HepG2 (cell line): ENCODE results near the gene SCYGR5. TPM values are rescaled to one million over a fixed set of nuclear protein-coding genes. Genes with fewer than 3 reads are reported as not detected.

ENCODE experiments used
- ATAC-seq: fragments of 200-7000 bp; cut with Tn5 transposase; 3 replicates; pipeline ENCODE4 v1.9.1; 2020; ENCODE audit warnings: mild to moderate bottlenecking, moderate library complexity
- BruUV-seq: library from RNA; stranded (reverse); fragments of 400-500 nt; replicated peaks from 2 replicates; lab custom pipeline; 2021; lab: Mats Ljungman, UMichigan
- CTCF ChIA-PET: fragments of 300-600 bp; formaldehyde crosslinking; extraction: SDS; loops from one replicate; lab custom pipeline; 2021; ENCODE audit warnings: low total read pairs, inconsistent platforms, low intra/inter-chr PET ratio; lab: Yijun Ruan, JAX
- POLR2A ChIA-PET: fragments of 350-600 bp; sonication (Branson Sonifier 250); formaldehyde crosslinking; loops from one replicate; lab custom pipeline; 2020; ENCODE audit warnings: antibody characterized with exemption, inconsistent platforms; lab: Yijun Ruan, JAX
- DNase-seq: peaks from one replicate; pipeline ENCODE4 v3.0.0-alpha.2; 2015; ENCODE audit warnings: low spot score
- FAIRE-seq: peaks from 3 replicates; lab custom pipeline; 2011; peaks lifted over from hg19 to GRCh38; lab: Jason Lieb, UNC
- H2AFZ ChIP-seq: one replicate; pipeline ENCODE4 v1.6.1; 2011; ENCODE audit warnings: low read length, inconsistent platforms
- H3K27ac ChIP-seq: fragments of 300-600 bp; 3 replicates; pipeline ENCODE4 v1.8.0; 2011; ENCODE audit warnings: mixed run types, mild to moderate bottlenecking, mixed read lengths, low read length, inconsistent platforms; ENCODE audit not compliant: insufficient read depth; ENCODE audit errors: extremely low read length
- H3K27me3 ChIP-seq, 2 experiments: fragments of 200-600 bp in 1 of 2; 2 replicates in 1 of 2; 3 replicates in 1 of 2; pipeline versions ENCODE4 v1.6.0 to v1.8.0; 2011; ENCODE audit warnings: low read length in 2 of 2, mild to moderate bottlenecking in 2 of 2, moderate library complexity in 2 of 2, inconsistent platforms in 1 of 2; ENCODE audit not compliant: insufficient read depth in 2 of 2, control insufficient read depth in 1 of 2
- H3K36me3 ChIP-seq, 2 experiments: fragments of 200-600 bp in 1 of 2; replicated peaks in 1 of 2; 2 replicates in 1 of 2; 3 replicates in 1 of 2; pipeline versions ENCODE4 v1.5.1 to v1.8.0; 2011; ENCODE audit warnings: low read length in 2 of 2, inconsistent platforms in 1 of 2; ENCODE audit not compliant: insufficient read depth in 2 of 2, control insufficient read depth in 1 of 2
- H3K4me1 ChIP-seq: 2 replicates; pipeline ENCODE4 v1.5.1; 2012; ENCODE audit warnings: low read length, inconsistent platforms; ENCODE audit not compliant: insufficient read depth
- H3K4me2 ChIP-seq: 2 replicates; pipeline ENCODE4 v1.6.0; 2011; ENCODE audit warnings: low read depth, low read length, inconsistent platforms
- H3K4me3 ChIP-seq, 3 experiments: fragments of 200-600 bp in 1 of 3; sonication (generic), shearing (Covaris generic) in 1 of 3; replicated peaks in 1 of 3; 2 replicates each; pipeline ENCODE4 v1.5.1; 2011 to 2016; ENCODE audit warnings: low read length in 3 of 3, inconsistent platforms in 2 of 3, low read depth in 2 of 3, mild to moderate bottlenecking in 2 of 3, control low read depth in 1 of 3, mixed read lengths in 1 of 3; ENCODE audit not compliant: insufficient read depth in 1 of 3
- H3K79me2 ChIP-seq: one replicate; pipeline ENCODE4 v1.6.1; 2011; ENCODE audit warnings: low read length, inconsistent platforms; ENCODE audit not compliant: insufficient read depth
- H3K9ac ChIP-seq: 2 replicates; pipeline ENCODE4 v1.6.0; 2011; ENCODE audit warnings: mild to moderate bottlenecking, low read depth, low read length, inconsistent platforms; ENCODE audit not compliant: insufficient read depth
- H3K9me3 ChIP-seq: 2 replicates; pipeline ENCODE4 v1.5.1; 2012; ENCODE audit warnings: mild to moderate bottlenecking, low read length
- H4K20me1 ChIP-seq: 2 replicates; pipeline ENCODE4 v1.6.0; 2011; ENCODE audit warnings: inconsistent platforms, mild to moderate bottlenecking, low read length, moderate library complexity; ENCODE audit not compliant: insufficient read depth
- ARHGAP35 ChIP-seq: sonication (generic); formaldehyde crosslinking; IDR thresholded peaks from 2 replicates; pipeline ENCODE4 v1.9.0; 2022; ENCODE audit warnings: mild to moderate bottlenecking, inconsistent platforms, moderate library complexity, missing genetic modification reagents, borderline replicate concordance
- CBX1 ChIP-seq: IDR thresholded peaks from one replicate; pipeline ENCODE4 v1.6.1; 2016; ENCODE audit warnings: antibody characterized with exemption, low read depth
- CEBPB ChIP-seq: IDR thresholded peaks from 2 replicates; pipeline ENCODE4 v1.6.1; 2011; ENCODE audit warnings: low read depth, low read length, improper control_type of control experiment, borderline replicate concordance
- DPF2 ChIP-seq: sonication (generic); formaldehyde crosslinking; IDR thresholded peaks from 2 replicates; pipeline ENCODE4 v1.4.0; 2020; ENCODE audit warnings: mild to moderate bottlenecking, low read depth, missing genetic modification reagents, borderline replicate concordance
- ELF4 ChIP-seq: sonication (generic); formaldehyde crosslinking; IDR thresholded peaks from 2 replicates; pipeline ENCODE4 v1.5.0; 2020; ENCODE audit warnings: missing genetic modification reagents, mild to moderate bottlenecking, moderate library complexity, borderline replicate concordance
- ERF ChIP-seq: IDR thresholded peaks from 2 replicates; pipeline ENCODE4 v1.6.1; 2018; ENCODE audit warnings: missing biosample characterization, missing genetic modification reagents
- IRX3 ChIP-seq: sonication (generic); formaldehyde crosslinking; IDR thresholded peaks from 2 replicates; pipeline ENCODE4 v1.8.1; 2023; ENCODE audit warnings: mild to moderate bottlenecking, low read depth, missing genetic modification reagents, borderline replicate concordance
- MTA3 ChIP-seq: sonication (generic); formaldehyde crosslinking; IDR thresholded peaks from 2 replicates; pipeline ENCODE4 v1.4.0; 2020; ENCODE audit warnings: missing genetic modification reagents
- NFE2 ChIP-seq: sonication (generic); formaldehyde crosslinking; IDR thresholded peaks from 2 replicates; pipeline ENCODE4 v1.4.0; 2020; ENCODE audit warnings: missing genetic modification reagents
- SOX5 ChIP-seq: IDR thresholded peaks from 2 replicates; pipeline ENCODE4 v1.6.1; 2016; ENCODE audit warnings: borderline replicate concordance
- ZFP37 ChIP-seq: sonication (generic); formaldehyde crosslinking; IDR thresholded peaks from 2 replicates; pipeline ENCODE4 v1.4.0; 2020; ENCODE audit warnings: missing genetic modification reagents, borderline replicate concordance
- ZNF121 ChIP-seq: sonication (generic); formaldehyde crosslinking; IDR thresholded peaks from 2 replicates; pipeline ENCODE4 v1.5.0; 2020; ENCODE audit warnings: mild to moderate bottlenecking, missing genetic modification reagents
- ZNF260 ChIP-seq: sonication (generic); formaldehyde crosslinking; IDR thresholded peaks from 2 replicates; pipeline ENCODE4 v1.4.0; 2020; ENCODE audit warnings: missing genetic modification reagents, low read depth, mild to moderate bottlenecking, borderline replicate concordance
- ZNF333 ChIP-seq: sonication (generic); formaldehyde crosslinking; IDR thresholded peaks from 2 replicates; pipeline ENCODE4 v1.4.0; 2020; ENCODE audit warnings: mild to moderate bottlenecking, missing genetic modification reagents, borderline replicate concordance
- ZNF589 ChIP-seq: sonication (generic); formaldehyde crosslinking; conservative IDR thresholded peaks from 2 replicates; pipeline ENCODE4 v1.8.0; 2022; ENCODE audit warnings: mild to moderate bottlenecking, moderate library complexity, missing genetic modification reagents
- ZNF879 ChIP-seq: sonication (generic); formaldehyde crosslinking; IDR thresholded peaks from 2 replicates; pipeline ENCODE4 v1.8.1; 2023; ENCODE audit warnings: missing genetic modification reagents
- WGBS: methylation state at CpG from one replicate; pipeline ENCODE4 v1.1.6; 2017; ENCODE audit warnings: low lambda C conversion rate; 5-methylcytosine and 5-hydroxymethylcytosine counted together
- in situ Hi-C: cut with HindIII; loops from 2 replicates; pipeline ENCODE4 v1.10.0; 2017; ENCODE audit warnings: low pct_unique_long_range_greater_than_20kb; ENCODE audit not compliant: extremely low pct_ligation_motif_present
- intact Hi-C: fragments of 100-400 bp; cut with micrococcal nuclease; formaldehyde crosslinking; loops from one replicate; pipeline ENCODE4 v1.10.0; 2022; ENCODE audit not compliant: unreplicated experiment
- polyA plus RNA-seq, 8 experiments: library from polyadenylated mRNA; depleted of rRNA in 3 of 8; stranded (reverse) in 7 of 8; unstranded in 1 of 8; fragments of >200 nt; fragmentation: Illumina TruSeq in 4 of 8; extraction: Trizol in 4 of 8; gene quantifications; 2 replicates each; pipeline versions ENCODE4 v1.2.1 to v1.2.3, GENCODE V29; 2011 to 2016; ENCODE audit warnings: low read depth in 4 of 8, missing spikeins in 1 of 8, mixed read lengths in 1 of 8; ENCODE audit not compliant: insufficient read depth in 1 of 8
- total RNA-seq, 5 experiments: library from RNA; depleted of rRNA; stranded (reverse); fragments of >200 nt; fragmentation: Illumina TruSeq; extraction: Trizol; gene quantifications; 2 replicates each; pipeline ENCODE4 v1.2.3, GENCODE V29; 2016; ENCODE audit warnings: low read depth in 1 of 5
- TF ChIP-seq, protein P1 (sequence below): sonication (generic); formaldehyde crosslinking; IDR thresholded peaks from 2 replicates; pipeline ENCODE4 v1.5.0; 2020; ENCODE audit warnings: mild to moderate bottlenecking, low read depth, missing genetic modification reagents, borderline replicate concordance
- TF ChIP-seq, protein P2 (sequence below): sonication (generic); formaldehyde crosslinking; IDR thresholded peaks from 2 replicates; pipeline ENCODE4 v1.4.0; 2020; ENCODE audit warnings: missing genetic modification reagents, mild to moderate bottlenecking, borderline replicate concordance
- TF ChIP-seq, protein P3 (sequence below): IDR thresholded peaks from 2 replicates; pipeline ENCODE4 v1.6.1; 2016; ENCODE audit warnings: low read depth, missing genetic modification reagents, missing compliant biosample characterization

Gene SCYGR5
- total and polyA plus RNA-seq, 2 of the 13 experiments (the other 11 are each of a cell fraction or from before 2014, with no cell fraction given): not detected

DNA sequence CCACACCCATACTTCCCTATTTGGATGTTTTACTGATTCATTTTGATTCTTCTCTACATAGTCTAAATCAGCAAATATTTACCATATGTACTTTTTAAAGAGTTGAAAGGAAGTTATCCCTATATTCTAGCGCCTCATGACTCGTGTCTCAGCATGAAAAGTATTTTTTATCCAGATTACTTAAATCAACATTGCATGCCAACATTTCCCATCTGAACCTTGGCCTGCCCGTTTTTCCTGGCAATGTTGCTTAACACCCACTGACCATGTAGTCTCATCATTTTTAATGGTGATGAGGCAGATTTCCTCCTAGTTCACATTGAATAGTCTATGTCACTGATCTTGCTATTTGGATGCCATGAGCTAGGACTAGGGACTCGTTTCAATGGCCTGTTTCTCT, 13.2 kb upstream of the SCYGR5 start:
- 10% methylated on average over 4 of the region's 4 CpGs for WGBS
- Histone ChIP-seq H3K4me2 (peak overlapping the region; percentile 30), H3K9me3 (no peaks in the 10 kb centered on the region), H3K27me3 (no peaks in the 10 kb centered on the region), H3K79me2 (no peaks in the 10 kb centered on the region), H3K4me3 (no peak overlapping the region), H3K36me3 (no peaks in the 10 kb centered on the region), H4K20me1 (no peaks in the 10 kb centered on the region), H3K9ac (no peak overlapping the region), H3K27ac (no peak overlapping the region), H3K4me1 (peaks cover 44% of the 10 kb centered on the region), H2AFZ (no peak overlapping the region)
- ChIA-PET POLR2A (no interaction called here), CTCF (interaction anchor here (1.0 kb wide), 1 partner anchor 10 kb away, joined by 3 read pairs; no protein-coding TSS in a partner anchor)
- intact Hi-C loops: loop anchor here (5.0 to 10.0 kb wide), 2 partner anchors 246 to 529 kb away; no protein-coding TSS in a partner anchor
- FAIRE-seq (no peak), DNase-seq (peak; percentile 84), ATAC-seq (no peak; the same call in 1 of the 3 replicates)
- in situ Hi-C loops: loop anchor here (10.0 kb wide), 2 partner anchors 231 to 249 kb away; no protein-coding TSS in a partner anchor
- no TSS peak for BruUV-seq
- TF ChIP-seq, protein P1, sequence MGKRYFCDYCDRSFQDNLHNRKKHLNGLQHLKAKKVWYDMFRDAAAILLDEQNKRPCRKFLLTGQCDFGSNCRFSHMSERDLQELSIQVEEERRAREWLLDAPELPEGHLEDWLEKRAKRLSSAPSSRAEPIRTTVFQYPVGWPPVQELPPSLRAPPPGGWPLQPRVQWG (CRISPR knock-in tag): no peak
- TF ChIP-seq ZNF879 (CRISPR knock-in tag) (no peak), DPF2 (CRISPR knock-in tag) (no peak), ARHGAP35 (CRISPR knock-in tag) (no peak), ZFP37 (CRISPR knock-in tag) (no peak), ZNF260 (CRISPR knock-in tag) (no peak), CEBPB (peak; percentile 91), NFE2 (0 out of 2 replicates have a peak, but pooled peaks have one; percentile 19), MTA3 (CRISPR knock-in tag) (no peak), ELF4 (CRISPR knock-in tag) (no peak), ERF (no peak), ZNF333 (no peak), ZNF121 (no peak), IRX3 (CRISPR knock-in tag) (no peak), CBX1 (no peak), SOX5 (CRISPR knock-in tag) (peak; percentile 68; the same call in 1 of the 2 replicates), ZNF589 (CRISPR knock-in tag) (no peak)
- TF ChIP-seq, protein P2, sequence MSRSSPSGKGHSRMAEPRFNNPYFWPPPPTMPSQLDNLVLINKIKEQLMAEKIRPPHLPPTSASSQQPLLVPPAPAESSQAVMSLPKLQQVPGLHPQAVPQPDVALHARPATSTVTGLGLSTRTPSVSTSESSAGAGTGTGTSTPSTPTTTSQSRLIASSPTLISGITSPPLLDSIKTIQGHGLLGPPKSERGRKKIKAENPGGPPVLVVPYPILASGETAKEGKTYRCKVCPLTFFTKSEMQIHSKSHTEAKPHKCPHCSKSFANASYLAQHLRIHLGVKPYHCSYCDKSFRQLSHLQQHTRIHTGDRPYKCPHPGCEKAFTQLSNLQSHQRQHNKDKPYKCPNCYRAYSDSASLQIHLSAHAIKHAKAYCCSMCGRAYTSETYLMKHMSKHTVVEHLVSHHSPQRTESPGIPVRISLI (CRISPR knock-in tag): no peak
- TF ChIP-seq, protein P3, sequence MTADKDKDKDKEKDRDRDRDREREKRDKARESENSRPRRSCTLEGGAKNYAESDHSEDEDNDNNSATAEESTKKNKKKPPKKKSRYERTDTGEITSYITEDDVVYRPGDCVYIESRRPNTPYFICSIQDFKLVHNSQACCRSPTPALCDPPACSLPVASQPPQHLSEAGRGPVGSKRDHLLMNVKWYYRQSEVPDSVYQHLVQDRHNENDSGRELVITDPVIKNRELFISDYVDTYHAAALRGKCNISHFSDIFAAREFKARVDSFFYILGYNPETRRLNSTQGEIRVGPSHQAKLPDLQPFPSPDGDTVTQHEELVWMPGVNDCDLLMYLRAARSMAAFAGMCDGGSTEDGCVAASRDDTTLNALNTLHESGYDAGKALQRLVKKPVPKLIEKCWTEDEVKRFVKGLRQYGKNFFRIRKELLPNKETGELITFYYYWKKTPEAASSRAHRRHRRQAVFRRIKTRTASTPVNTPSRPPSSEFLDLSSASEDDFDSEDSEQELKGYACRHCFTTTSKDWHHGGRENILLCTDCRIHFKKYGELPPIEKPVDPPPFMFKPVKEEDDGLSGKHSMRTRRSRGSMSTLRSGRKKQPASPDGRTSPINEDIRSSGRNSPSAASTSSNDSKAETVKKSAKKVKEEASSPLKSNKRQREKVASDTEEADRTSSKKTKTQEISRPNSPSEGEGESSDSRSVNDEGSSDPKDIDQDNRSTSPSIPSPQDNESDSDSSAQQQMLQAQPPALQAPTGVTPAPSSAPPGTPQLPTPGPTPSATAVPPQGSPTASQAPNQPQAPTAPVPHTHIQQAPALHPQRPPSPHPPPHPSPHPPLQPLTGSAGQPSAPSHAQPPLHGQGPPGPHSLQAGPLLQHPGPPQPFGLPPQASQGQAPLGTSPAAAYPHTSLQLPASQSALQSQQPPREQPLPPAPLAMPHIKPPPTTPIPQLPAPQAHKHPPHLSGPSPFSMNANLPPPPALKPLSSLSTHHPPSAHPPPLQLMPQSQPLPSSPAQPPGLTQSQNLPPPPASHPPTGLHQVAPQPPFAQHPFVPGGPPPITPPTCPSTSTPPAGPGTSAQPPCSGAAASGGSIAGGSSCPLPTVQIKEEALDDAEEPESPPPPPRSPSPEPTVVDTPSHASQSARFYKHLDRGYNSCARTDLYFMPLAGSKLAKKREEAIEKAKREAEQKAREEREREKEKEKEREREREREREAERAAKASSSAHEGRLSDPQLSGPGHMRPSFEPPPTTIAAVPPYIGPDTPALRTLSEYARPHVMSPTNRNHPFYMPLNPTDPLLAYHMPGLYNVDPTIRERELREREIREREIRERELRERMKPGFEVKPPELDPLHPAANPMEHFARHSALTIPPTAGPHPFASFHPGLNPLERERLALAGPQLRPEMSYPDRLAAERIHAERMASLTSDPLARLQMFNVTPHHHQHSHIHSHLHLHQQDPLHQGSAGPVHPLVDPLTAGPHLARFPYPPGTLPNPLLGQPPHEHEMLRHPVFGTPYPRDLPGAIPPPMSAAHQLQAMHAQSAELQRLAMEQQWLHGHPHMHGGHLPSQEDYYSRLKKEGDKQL: no peak
